ENCODE results near the gene SH3YL1.

- TF ChIP-seq POLR2AphosphoS5 (IDR thresholded peaks at IDR 0.05) = no peak
- TF ChIP-seq, protein P1, sequence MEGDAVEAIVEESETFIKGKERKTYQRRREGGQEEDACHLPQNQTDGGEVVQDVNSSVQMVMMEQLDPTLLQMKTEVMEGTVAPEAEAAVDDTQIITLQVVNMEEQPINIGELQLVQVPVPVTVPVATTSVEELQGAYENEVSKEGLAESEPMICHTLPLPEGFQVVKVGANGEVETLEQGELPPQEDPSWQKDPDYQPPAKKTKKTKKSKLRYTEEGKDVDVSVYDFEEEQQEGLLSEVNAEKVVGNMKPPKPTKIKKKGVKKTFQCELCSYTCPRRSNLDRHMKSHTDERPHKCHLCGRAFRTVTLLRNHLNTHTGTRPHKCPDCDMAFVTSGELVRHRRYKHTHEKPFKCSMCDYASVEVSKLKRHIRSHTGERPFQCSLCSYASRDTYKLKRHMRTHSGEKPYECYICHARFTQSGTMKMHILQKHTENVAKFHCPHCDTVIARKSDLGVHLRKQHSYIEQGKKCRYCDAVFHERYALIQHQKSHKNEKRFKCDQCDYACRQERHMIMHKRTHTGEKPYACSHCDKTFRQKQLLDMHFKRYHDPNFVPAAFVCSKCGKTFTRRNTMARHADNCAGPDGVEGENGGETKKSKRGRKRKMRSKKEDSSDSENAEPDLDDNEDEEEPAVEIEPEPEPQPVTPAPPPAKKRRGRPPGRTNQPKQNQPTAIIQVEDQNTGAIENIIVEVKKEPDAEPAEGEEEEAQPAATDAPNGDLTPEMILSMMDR (IDR thresholded peaks at IDR 0.05) = no peak
- no peak for TF ChIP-seq POLR2A (IDR thresholded peaks at IDR 0.05)
These were observed 52.2 kb downstream of the SH3YL1 start for GRCh38 chr2:211486-212184.

Measured in gastroesophageal sphincter (tissue), 3 donors.